HG02870 (cell line): ENCODE data around the gene CD33.

Source experiments
- ATAC-seq: cut with Tn5 transposase; IDR thresholded peaks from one replicate; pipeline ENCODE4 v1.9.1; 2021; ENCODE audit warnings: mild to moderate bottlenecking, moderate library complexity; ENCODE audit not compliant: unreplicated experiment

CD33 gene

DNA sequence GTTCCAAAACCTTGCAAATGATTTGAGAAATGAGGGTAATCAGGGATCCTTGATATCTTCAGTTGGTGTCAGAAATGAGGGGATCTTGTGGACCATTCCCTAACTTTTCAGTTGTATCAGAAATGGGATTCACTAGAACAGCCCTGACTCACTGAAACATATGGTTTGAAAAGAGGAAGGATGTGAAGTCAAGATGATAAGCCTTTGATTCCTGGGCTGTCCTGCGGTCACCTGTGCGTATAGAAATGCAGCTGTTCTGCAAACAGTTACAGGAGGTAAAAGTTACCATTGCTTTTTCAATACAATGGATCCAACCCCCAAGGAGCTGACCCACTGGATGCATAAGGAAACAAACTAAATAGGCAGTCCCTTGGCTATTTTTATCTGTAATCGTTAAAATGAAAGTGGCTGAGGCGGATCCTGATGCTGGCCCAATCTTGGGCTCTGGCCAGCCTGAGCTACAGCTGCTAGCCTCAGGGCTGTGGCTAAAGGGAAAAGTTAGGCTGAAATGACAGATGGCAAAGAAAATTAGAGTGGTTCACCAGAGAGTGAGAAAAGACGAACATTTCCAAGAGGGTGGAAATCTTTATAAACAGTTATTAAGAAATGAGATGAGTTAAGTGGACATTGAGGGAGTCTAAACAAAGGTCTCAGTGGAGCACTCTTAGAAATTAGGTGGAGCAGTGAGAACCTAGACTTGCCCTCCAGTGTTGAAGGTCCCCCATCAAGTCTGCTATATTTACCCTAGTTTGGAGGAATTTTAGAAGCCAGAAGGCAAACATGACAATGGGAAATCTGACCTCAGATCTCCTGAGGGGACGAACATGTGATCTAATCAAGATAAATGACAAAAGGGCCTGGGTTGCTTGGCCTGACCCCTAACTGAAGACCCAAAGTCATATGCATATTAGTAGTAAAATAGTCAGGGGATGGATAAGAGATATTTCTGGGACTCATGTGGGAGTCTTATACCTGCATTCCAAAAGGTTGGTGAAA is 33.6 kb downstream of the CD33 start:
- ATAC-seq = no peak

DNA sequence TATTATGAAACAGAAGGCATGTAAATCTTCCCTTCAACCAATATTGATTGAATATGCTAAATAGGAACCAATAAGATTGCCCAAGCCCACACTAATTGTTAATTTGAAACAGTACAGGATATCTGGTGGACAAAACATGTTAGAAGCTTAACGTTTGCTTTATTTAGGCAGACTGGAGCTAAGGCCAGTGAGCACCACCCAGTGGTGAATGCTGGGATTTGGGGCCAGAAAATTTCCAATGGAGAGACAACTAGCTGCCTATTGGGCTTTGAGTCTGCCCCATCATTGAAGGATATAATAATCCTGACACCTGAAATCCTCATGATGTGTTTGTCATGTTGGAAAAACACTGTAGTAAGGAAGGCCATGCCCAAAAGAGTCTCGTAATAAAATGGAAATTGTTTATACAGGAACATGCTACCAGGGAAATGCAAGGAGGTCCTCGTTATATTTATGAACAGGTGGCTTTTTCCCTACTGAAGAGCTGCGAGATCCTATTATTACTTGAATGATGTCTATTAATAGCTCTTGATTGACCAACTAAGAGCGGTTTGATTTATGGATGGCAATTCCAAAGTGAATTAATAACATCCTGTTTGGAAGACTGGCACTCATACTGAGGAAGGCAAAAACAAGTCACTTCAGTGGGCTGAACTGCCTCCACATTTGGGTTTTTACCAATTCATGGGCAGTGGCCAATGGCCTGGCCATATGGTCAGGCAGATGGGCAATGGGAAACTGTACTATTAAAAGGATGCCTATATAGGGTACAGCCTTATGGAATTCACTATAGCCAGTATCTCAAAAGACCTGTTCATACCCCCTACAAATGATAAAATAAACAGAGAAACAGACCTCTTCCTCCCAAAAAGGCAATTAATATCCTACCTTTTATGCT is 34.7 kb downstream of the CD33 start:
- no peak for ATAC-seq

DNA sequence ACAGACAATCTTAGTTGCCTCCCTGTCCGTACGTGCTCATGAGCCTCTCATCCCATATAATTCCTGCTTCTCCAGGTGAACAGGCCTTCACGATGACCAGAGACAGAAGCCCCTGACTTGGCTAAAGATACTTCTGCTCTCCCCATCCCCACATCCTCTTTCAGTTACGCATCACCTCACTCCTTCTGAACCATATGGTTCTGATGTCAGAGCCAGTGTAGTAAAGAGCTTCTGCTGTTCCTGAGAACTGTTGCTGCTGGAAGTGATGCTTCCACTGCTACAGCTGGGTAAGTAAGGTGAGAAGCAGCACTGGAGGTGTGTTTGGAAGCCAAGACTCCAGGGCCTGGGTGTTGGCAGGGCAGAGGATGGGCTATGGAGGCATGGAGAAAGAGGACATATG is 38.9 kb downstream of the CD33 start:
- no peak for ATAC-seq

DNA sequence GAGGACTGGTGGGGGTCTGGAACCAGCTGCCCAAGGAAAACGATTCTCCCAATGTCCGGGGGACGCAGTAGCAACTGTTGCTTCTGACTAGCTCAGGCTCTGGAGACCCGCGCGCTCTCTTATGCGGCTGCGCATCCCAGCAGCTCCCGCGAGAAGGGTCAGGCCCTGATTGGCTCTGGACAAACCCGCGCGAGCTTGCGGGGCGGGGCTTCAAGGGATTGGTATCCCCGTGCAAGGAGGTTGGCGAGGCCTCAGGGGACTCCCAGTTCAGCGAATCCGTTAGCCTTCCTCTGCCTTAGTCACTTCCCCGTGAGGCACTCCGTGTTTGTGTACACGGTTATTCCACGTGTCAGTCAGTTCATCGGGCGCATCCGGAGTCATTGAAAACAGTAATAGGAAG is 46.2 kb downstream of the CD33 start:
- ATAC-seq = no peak

DNA sequence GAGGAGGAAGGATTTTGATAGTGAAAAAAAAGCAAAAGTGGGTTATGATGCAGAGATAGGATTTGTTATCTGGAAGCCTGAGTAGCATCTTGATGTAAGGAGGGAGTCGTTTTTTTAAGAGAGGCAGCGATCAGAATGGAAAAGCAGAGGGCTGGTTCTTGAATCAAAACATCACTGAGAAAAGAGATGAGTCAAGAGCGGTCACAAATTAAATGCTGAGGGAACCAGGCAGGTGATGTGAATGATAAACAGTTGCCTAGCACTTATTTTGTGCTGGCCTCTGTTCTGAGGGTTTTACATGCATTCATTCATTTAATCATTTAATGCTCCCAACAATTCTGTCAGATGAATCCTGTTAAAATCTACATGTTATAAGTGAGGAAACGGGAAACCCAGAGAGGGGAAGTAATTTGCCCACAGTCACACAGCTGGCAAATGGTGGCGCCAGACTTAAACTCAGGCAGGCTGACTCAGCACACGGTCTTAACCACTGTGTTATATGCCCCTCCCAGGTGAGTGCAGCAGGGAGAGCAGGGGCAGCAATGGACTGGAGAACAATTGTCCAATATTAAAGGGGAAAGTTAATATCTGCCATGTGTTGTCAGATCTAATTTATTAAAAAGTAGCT is 47.4 kb downstream of the CD33 start:
- ATAC-seq = no peak

DNA sequence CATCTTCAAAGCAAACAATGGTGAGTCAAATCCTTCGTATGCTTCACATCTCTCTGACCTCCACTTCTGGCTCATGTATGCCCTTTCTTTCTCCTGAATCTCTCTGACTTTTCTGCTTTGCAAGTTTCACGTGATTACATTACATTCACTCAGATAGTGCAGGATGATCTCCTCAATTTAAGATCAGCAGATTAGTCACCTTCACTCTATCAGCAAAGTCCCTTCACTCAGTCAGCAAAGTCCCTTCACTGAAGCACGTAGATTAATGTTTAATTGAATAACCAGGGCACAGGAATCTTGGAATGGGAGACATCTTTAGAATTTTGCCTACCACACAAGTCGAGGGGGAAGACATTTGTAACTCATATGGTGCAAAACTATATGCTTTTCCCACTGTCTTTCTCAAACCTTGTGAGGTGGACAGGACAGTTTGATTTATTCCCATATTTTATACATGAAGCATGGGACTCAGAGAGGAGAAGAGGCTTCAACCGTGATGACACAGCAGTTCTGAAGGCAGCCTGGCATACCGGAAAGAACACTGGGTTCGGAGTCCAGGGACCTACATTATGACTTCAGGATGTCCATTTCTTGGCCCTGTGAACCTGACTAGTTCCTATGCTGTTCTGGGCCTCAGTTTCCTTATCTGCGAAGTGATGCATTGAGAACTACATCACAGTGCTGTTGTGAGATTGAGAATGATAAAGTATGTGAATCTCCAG is 49.3 kb downstream of the CD33 start:
- no peak for ATAC-seq

DNA sequence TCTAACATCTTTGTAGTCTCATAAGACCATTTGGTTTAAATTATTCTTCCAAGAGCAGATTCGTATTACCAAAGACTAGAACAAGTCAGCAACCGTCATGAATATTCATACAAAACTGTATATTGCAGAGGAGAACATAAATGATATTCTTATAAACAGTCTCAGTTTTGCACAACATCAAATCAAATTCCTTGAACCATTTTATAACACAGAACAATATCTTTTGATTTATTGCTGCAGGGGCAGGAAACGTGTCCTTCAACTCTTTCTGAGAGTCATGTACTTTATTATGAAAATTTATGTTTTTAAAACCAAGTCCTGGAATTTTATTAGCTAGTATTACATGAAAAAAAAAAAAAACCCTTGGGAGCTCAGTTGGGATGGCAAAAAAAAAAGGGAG is 52.2 kb downstream of the CD33 start:
- no peak for ATAC-seq

DNA sequence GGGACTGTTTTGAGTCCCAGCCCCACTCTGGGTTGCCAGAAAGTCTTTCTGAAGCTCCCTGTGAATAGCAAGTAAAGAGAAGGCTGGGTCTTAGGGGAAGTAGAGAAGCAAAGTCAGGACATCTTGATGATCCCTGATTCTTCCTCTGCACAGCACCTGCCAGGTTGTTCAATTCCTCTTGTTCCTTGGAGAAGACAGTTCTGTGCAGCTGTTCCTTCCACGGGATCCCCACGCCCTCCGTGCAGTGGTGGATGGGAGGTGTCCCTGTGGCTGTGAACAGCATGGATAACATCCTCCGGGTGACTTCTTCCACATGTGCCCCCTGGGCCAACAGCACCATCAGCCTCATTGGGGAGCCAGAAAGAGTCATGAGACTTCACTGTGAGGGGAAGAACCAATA is 57.5 kb downstream of the CD33 start:
- no peak for ATAC-seq

DNA sequence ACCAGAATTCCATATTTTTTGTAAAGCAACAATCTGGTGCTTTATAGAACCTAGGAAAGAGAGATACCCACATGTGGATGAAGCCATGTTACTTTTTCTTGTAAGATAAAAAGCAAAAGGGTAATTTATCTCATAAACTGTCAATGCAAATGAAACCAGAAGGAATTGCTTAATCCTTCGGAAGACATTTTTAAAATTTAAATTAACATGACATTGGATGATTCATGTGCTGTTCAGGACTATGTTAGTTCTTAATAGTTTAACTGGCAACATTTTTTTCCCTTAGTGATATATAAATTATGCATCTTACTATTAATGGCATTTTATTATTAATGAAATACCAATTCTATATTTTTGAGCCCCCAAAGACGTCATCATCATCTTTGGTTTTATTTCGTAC is 60.8 kb downstream of the CD33 start:
- ATAC-seq = no peak
